Neural progenitor cell (in vitro differentiated cells): ENCODE measurements around the gene CACFD1. TPM values are rescaled to one million over a fixed set of nuclear protein-coding genes. Genes with fewer than 3 reads are reported as not detected.

ENCODE experiments used
- DNase-seq: peaks from one replicate; pipeline ENCODE4 v3.0.0-alpha.2; 2016; ENCODE audit warnings: low spot score
- H2AFZ ChIP-seq: fragments of 200-600 bp; sonication (generic); replicated peaks from 2 replicates; pipeline ENCODE4 v1.6.1; 2016; ENCODE audit warnings: antibody characterized with exemption
- H3F3A ChIP-seq: fragments of 200-600 bp; sonication (generic); 2 replicates; pipeline ENCODE4 v1.6.1; 2016; ENCODE audit warnings: antibody characterized with exemption, low read depth
- H3K27ac ChIP-seq: fragments of 200-600 bp; sonication (generic); 2 replicates; pipeline ENCODE4 v1.5.1; 2016; ENCODE audit warnings: mild to moderate bottlenecking
- H3K27me3 ChIP-seq: fragments of 200-600 bp; sonication (generic); 2 replicates; pipeline ENCODE4 v1.6.1; 2016; ENCODE audit warnings: mild to moderate bottlenecking, moderate library complexity
- H3K36me3 ChIP-seq: fragments of 200-600 bp; sonication (generic); 2 replicates; pipeline ENCODE4 v1.5.1; 2016
- H3K4me1 ChIP-seq: fragments of 200-600 bp; sonication (generic); 2 replicates; pipeline ENCODE4 v1.6.1; 2016; ENCODE audit warnings: mixed run types
- H3K4me2 ChIP-seq: fragments of 200-600 bp; sonication (generic); 2 replicates; pipeline ENCODE4 v1.6.1; 2016
- H3K4me3 ChIP-seq: fragments of 200-600 bp; sonication (generic); 2 replicates; pipeline ENCODE4 v1.5.1; 2016
- H3K79me2 ChIP-seq: fragments of 200-600 bp; sonication (generic); 2 replicates; pipeline ENCODE4 v1.6.1; 2016; ENCODE audit warnings: low read depth
- H3K9ac ChIP-seq: fragments of 200-600 bp; sonication (generic); 2 replicates; pipeline ENCODE4 v1.6.1; 2016
- H3K9me3 ChIP-seq: fragments of 200-600 bp; sonication (generic); 2 replicates; pipeline ENCODE4 v1.5.1; 2016; ENCODE audit warnings: low read depth
- H4K20me1 ChIP-seq: fragments of 200-600 bp; sonication (generic); 2 replicates; pipeline ENCODE4 v1.6.1; 2016; ENCODE audit warnings: low read depth
- H3K27ac Mint-ChIP-seq: 3 replicates; pipeline ENCODE4 v1.8.0; 2021; ENCODE audit warnings: mixed read lengths
- H3K27me3 Mint-ChIP-seq: 2 replicates; pipeline ENCODE4 v1.8.0; 2022; ENCODE audit warnings: low read depth, mild to moderate bottlenecking, inconsistent platforms, moderate library complexity, mixed read lengths; ENCODE audit not compliant: insufficient read depth
- H3K36me3 Mint-ChIP-seq: 3 replicates; pipeline ENCODE4 v1.8.0; 2021; ENCODE audit warnings: mixed read lengths
- H3K4me1 Mint-ChIP-seq: 3 replicates; pipeline ENCODE4 v1.8.0; 2021; ENCODE audit warnings: mixed read lengths
- H3K4me3 Mint-ChIP-seq: 3 replicates; pipeline ENCODE4 v1.8.0; 2021; ENCODE audit warnings: mild to moderate bottlenecking, moderate library complexity, mixed read lengths
- H3K9me3 Mint-ChIP-seq: 3 replicates; pipeline ENCODE4 v1.8.0; 2020; ENCODE audit warnings: mixed read lengths
- CTCF ChIP-seq: fragments of 200-600 bp; sonication (generic); IDR thresholded peaks from 2 replicates; pipeline ENCODE4 v1.5.1; 2017; ENCODE audit warnings: antibody characterized with exemption, mild to moderate bottlenecking
- EZH2 ChIP-seq: fragments of 200-600 bp; sonication (generic); IDR thresholded peaks from 2 replicates; pipeline ENCODE4 v1.6.1; 2017; ENCODE audit warnings: antibody characterized with exemption, mild to moderate bottlenecking, moderate library complexity
- EZH2phosphoT487 ChIP-seq: fragments of 200-600 bp; sonication (generic); IDR thresholded peaks from 2 replicates; pipeline ENCODE4 v1.6.1; 2017; ENCODE audit warnings: antibody characterized with exemption
- total RNA-seq: library from RNA; depleted of rRNA; stranded (reverse); fragments of >200 nt; gene quantifications from 2 replicates; pipeline ENCODE4 v1.2.3, GENCODE V29; 2015; ENCODE audit warnings: low replicate concordance

Gene CACFD1
- total RNA-seq, 1 donor from 2014 or later = 15.7 TPM

- H4K20me1 ChIP-seq = no peaks in the 10 kb centered on the region
- peaks cover 15% of the 10 kb centered on the region for H3F3A ChIP-seq
- peaks cover 26% of the 10 kb centered on the region for H3K27me3 Mint-ChIP-seq
- H3K9ac ChIP-seq = no peak overlapping the region
- TF ChIP-seq CTCF (no peak), EZH2 (no peak), EZH2phosphoT487 (no peak)
- no peak overlapping the region for H3K4me3 ChIP-seq
- H3K27ac Mint-ChIP-seq = no peak overlapping the region
- H3K79me2 ChIP-seq = no peaks in the 10 kb centered on the region
- H3K36me3 ChIP-seq = no peaks in the 10 kb centered on the region
- no peaks in the 10 kb centered on the region for H3K36me3 Mint-ChIP-seq
- H3K27me3 ChIP-seq = peaks cover 36% of the 10 kb centered on the region
- H3K4me3 Mint-ChIP-seq = no peak overlapping the region
- H3K4me1 ChIP-seq = no peaks in the 10 kb centered on the region
- DNase-seq = no peak
- H3K27ac ChIP-seq = no peak overlapping the region
- H2AFZ ChIP-seq = no peak overlapping the region
- peaks cover 18% of the 10 kb centered on the region for H3K4me1 Mint-ChIP-seq
- H3K4me2 ChIP-seq = no peak overlapping the region
- H3K9me3 Mint-ChIP-seq = no peaks in the 10 kb centered on the region
- H3K9me3 ChIP-seq = no peaks in the 10 kb centered on the region
Measured at GRCh38 chr9:133426011-133426410, 33.8 kb upstream of the CACFD1 start.

- no peak for DNase-seq
- Histone ChIP-seq H3K4me1 (no peaks in the 10 kb centered on the region), H2AFZ (peak overlapping the region; percentile 58), H3K36me3 (no peaks in the 10 kb centered on the region), H3K9ac (no peak overlapping the region), H3K4me2 (peak overlapping the region; percentile 73), H3K4me3 (peak overlapping the region; percentile 42), H3K79me2 (no peaks in the 10 kb centered on the region), H3K9me3 (no peaks in the 10 kb centered on the region), H3F3A (peaks cover 15% of the 10 kb centered on the region), H3K27ac (no peak overlapping the region), H3K27me3 (peaks cover 36% of the 10 kb centered on the region), H4K20me1 (no peaks in the 10 kb centered on the region)
- TF ChIP-seq EZH2phosphoT487 (no peak), CTCF (no peak), EZH2 (no peak)
- Mint-ChIP-seq H3K4me3 (peak overlapping the region; percentile 81), H3K36me3 (no peaks in the 10 kb centered on the region), H3K27me3 (peaks cover 22% of the 10 kb centered on the region), H3K27ac (no peak overlapping the region), H3K9me3 (no peaks in the 10 kb centered on the region), H3K4me1 (peaks cover 12% of the 10 kb centered on the region)
Measured at GRCh38 chr9:133427658-133428348, 32.0 kb upstream of the CACFD1 start.

- no peaks in the 10 kb centered on the region for H3K9me3 Mint-ChIP-seq
- no peak overlapping the region for H3K4me3 Mint-ChIP-seq
- peaks cover 36% of the 10 kb centered on the region for H3K27me3 ChIP-seq
- H3K9me3 ChIP-seq = no peaks in the 10 kb centered on the region
- no peak overlapping the region for H3K27ac Mint-ChIP-seq
- peak overlapping the region; percentile 73 for H3K4me2 ChIP-seq
- H3K9ac ChIP-seq = no peak overlapping the region
- H2AFZ ChIP-seq = no peak overlapping the region
- peaks cover 15% of the 10 kb centered on the region for H3F3A ChIP-seq
- H3K27ac ChIP-seq = no peak overlapping the region
- H4K20me1 ChIP-seq = no peaks in the 10 kb centered on the region
- no peaks in the 10 kb centered on the region for H3K36me3 Mint-ChIP-seq
- H3K36me3 ChIP-seq = no peaks in the 10 kb centered on the region
- H3K27me3 Mint-ChIP-seq = peaks cover 22% of the 10 kb centered on the region
- H3K4me1 Mint-ChIP-seq = peaks cover 12% of the 10 kb centered on the region
- DNase-seq = peak; percentile 87
- TF ChIP-seq CTCF (no peak), EZH2 (no peak), EZH2phosphoT487 (no peak)
- peak overlapping the region; percentile 42 for H3K4me3 ChIP-seq
- no peaks in the 10 kb centered on the region for H3K79me2 ChIP-seq
- H3K4me1 ChIP-seq = no peaks in the 10 kb centered on the region
Measured at GRCh38 chr9:133428617-133429101, 31.1 kb upstream of the CACFD1 start.
